ENCODE measurements around the gene GTF2F1.
A peak's percentile ranks its signal among the peaks of the same experiment; 100 is the strongest.
"Not testable (repeated sequence)": the region's sequence is repeated elsewhere in the genome, so short reads cannot be mapped to it uniquely, and the experiment has no call there.

GTF2F1 gene

GRCh38 chr19:6381030-6381750 is 11.8 kb downstream of the GTF2F1 start:
- no peak for DNase-seq

GRCh38 chr19:6379744-6380143 is 13.2 kb downstream of the GTF2F1 start:
- DNase-seq: no peak

DNA sequence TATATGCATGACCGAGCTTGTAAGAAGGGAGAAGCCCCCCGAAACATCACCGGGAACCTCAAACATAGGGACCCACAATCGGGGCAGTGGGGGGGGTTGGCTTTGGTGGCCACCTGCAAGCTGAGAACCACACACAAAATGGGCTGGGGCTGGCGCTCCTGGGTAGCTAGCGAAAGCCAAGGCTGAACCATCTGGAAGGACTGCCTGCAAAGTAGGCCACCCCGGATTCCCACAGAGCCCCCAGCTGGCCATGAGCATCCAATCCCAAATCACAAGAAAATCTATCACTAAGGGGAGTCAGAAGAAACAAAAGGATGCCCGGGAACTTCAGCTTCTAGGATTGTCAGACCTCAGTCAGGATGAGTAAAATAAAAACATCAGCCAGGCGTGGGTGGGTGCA is 14.5 kb downstream of the GTF2F1 start:
- no peak for DNase-seq

GRCh38 chr19:6378041-6378440 is 14.9 kb downstream of the GTF2F1 start:
- DNase-seq: no peak

GRCh38 chr19:6376512-6377190 is 16.3 kb downstream of the GTF2F1 start:
- no peak for DNase-seq

DNA sequence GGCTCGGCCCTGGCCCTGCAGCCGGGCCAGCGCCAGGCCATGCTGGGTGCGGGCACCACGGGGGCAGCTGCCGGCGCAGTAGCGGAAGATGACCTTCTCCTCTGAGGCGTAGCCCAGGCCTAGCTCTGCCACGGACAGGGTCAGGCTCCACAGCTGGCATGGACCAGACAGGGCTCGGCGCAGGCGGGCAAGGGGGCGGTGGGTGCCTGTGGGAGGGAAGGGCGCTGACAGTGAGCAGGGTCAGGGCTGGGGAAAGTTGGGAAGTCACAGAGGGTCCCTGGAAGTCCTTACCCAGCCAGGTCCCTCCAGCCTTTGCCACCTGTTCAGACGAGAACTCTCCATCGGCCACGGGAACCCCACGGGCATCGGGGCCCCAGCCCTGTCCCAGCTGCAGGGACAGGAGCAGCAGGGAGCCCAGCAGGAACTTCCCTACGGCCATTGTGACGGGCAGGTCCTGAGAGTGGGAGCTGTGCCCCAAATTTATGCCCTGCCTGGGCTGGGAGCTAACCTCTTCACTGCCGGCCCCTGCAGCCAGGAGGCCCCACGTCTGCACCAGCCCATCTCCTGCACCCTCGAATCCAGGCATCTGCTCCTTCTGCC is 17.5 kb downstream of the GTF2F1 start, which contains the start of gene PSPN:
TSS of gene PSPN (minus strand) at position 523 of the 600 bp plus-strand sequence. CDS start at position 439, 84 bp downstream.
- DNase-seq: no peak

GRCh38 chr19:6374711-6375410 is 18.1 kb downstream of the GTF2F1 start:
- no peak for DNase-seq

DNA sequence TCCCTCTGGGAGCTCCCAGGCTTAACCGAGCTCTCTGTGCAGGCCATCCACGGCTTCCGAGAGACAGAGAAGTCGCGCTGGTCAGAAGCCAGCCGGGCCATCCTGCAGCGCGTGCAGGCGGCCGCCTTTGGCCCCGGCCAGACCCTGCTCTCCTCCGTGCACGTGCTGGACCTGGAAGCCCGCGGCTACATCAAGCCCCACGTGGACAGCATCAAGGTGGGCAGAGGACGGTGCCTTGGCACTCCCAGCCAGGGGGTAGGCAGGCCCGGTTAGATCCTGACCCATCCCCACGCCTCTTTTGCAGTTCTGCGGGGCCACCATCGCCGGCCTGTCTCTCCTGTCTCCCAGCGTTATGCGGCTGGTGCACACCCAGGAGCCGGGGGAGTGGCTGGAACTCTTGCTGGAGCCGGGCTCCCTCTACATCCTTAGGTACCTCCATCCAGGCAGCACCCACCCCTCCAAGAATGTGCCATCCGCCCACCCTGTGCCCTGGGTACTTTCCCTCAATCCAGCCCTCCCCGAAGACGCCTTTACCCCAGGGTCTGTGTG is 18.7 kb downstream of the GTF2F1 start:
- no peak for DNase-seq

- no peak for DNase-seq
These were observed 19.2 kb downstream of the GTF2F1 start for GRCh38 chr19:6373813-6374108.

- DNase-seq: peak; percentile 95
These were observed 19.7 kb downstream of the GTF2F1 start for GRCh38 chr19:6373096-6373812.

- peak; percentile 96 for DNase-seq
These were observed 20.3 kb downstream of the GTF2F1 start, which contains the start of gene ALKBH7 for GRCh38 chr19:6372594-6373095. Gene ALKBH7 (plus strand): TSS chr19:6372794. CDS start chr19:6372821, 27 bp downstream.

DNA sequence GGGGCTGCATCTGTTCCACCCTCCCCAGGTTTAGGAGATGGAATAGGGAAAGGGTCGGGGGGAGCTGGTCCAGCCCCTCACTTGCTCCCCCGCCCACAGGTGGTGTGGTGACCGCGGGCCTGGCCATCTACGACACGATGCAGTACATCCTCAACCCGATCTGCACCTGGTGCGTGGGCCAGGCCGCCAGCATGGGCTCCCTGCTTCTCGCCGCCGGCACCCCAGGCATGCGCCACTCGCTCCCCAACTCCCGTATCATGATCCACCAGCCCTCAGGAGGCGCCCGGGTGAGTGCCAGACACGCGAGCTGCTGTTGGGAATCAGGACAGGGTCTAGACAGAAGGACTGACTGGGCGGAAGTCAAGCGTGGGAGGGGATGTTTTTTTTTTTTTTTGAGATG is 28.6 kb downstream of the GTF2F1 start:
- no peak for DNase-seq

DNA sequence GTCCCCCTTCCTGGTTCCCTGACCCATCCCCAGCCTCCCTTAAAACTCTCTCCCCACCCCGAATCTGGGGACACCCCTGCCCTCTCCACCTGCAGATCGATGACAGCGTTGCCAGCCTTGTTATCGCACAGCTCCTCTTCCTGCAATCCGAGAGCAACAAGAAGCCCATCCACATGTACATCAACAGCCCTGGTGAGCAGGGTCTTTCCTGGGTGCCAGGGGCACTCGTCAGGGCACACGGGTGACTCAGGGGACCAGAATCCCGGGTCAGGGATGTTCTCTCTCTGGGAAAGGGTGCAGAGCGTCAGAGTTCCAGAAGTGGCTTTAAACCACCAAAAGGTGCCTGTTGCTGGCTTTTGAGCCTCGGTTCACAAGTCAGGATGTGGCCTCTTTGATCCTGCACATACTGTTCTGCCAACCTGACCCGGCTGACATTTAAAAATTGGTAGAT is 30.6 kb downstream of the GTF2F1 start:
- DNase-seq: no peak

GRCh38 chr19:6362027-6362350 is 31.0 kb downstream of the GTF2F1 start:
- DNase-seq: no peak

GRCh38 chr19:6360857-6361216 is 32.1 kb downstream of the GTF2F1 start:
- DNase-seq: not testable (repeated sequence)

GRCh38 chr19:6360445-6360844 is 32.5 kb downstream of the GTF2F1 start:
- DNase-seq: not testable (repeated sequence)

DNA sequence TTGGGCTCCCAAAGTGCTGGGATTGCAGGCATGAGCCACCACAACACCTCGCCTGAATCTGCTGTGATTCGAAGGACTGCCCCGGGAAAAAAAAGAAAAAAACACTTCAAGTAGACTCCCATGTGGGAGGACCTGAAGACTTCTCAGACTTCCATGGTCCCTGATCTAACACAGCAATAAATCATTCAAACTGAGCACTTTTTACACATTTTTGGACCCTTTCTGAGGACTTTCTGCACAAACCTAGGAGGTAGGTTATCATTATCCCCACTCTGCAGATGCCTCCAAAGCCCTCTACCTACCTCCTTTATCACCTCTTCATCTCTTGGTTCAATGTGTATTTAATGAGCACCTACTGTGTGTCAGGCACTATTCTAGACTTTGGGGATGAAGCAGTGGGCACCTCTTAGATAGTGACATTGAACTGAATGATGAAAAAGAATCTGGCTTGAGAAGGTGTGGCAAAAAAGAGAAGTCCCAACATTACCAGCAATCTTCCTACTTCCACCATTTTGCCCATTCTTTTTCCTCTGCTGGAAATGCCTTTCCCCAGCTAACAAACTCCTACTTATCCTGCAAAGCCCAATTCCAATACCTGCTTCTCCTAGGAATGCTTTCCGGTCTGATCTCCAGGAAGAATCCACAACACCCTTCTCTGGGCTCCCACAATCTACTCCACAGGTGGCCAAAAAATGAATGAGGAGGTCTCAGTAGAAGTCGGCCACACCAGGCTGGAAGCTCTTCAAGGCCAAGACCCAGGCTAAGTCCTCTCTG is 33.2 kb downstream of the GTF2F1 start:
- DNase-seq: no peak

DNA sequence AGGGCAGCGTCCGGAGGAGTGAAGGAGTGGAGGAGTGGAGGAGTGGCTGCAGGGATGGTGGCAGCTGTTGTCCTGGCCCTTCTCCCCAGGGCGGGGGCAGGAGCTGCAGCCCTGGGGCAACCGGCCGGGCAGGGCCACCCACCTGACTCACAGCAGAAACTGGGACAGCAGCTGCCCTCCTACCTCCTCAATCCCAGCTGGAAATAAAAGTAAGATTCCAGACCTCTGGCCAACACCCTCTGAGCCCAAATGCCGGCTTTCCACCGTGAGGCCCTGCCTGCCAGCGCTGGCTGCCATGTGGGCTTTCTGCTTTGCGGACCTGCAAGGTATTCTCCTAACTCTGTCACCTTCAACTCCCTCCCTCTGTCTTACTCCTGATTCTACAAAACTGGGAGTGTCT is 35.0 kb downstream of the GTF2F1 start:
- no peak for DNase-seq

- DNase-seq: no peak
These were observed 35.8 kb downstream of the GTF2F1 start for GRCh38 chr19:6357174-6357573.

GRCh38 chr19:6355321-6356040 is 37.5 kb downstream of the GTF2F1 start:
- DNase-seq: not testable (repeated sequence)

Data from T1000 (cell line).